HepG2 (cell line): ENCODE results near the gene FAM177B. TPM values are rescaled to one million over a fixed set of nuclear protein-coding genes. Genes with fewer than 3 reads are reported as not detected.
A peak's percentile ranks its signal among the peaks of the same experiment; 100 is the strongest.

Experiments used
- ATF7 ChIP-seq, 2 experiments: fragments of 450-650 bp in 1 of 2; sonication (generic) in 1 of 2; formaldehyde crosslinking in 1 of 2; IDR thresholded peaks; 2 replicates each; pipeline versions ENCODE4 v1.4.0 to v1.6.1; 2016 to 2020; ENCODE audit warnings: antibody characterized with exemption in 1 of 2, mild to moderate bottlenecking in 1 of 2, missing genetic modification reagents in 1 of 2
- CEBPZ ChIP-seq: IDR thresholded peaks from 2 replicates; pipeline ENCODE4 v1.6.1; 2012; ENCODE audit warnings: low read length, improper control_type of control experiment
- CREM ChIP-seq, 2 experiments: sonication (generic) in 1 of 2; formaldehyde crosslinking in 1 of 2; IDR thresholded peaks; 2 replicates each; pipeline versions ENCODE4 v1.4.0 to v1.6.1; 2016 to 2020; ENCODE audit warnings: antibody characterized with exemption in 1 of 2, mild to moderate bottlenecking in 1 of 2, missing genetic modification reagents in 1 of 2
- FOXC1 ChIP-seq: sonication (generic); formaldehyde crosslinking; IDR thresholded peaks from 2 replicates; pipeline ENCODE4 v1.8.0; 2022; ENCODE audit warnings: mild to moderate bottlenecking, missing genetic modification reagents, borderline replicate concordance
- HOXD1 ChIP-seq: sonication (generic); formaldehyde crosslinking; IDR thresholded peaks from 2 replicates; pipeline ENCODE4 v1.5.0; 2020; ENCODE audit warnings: missing genetic modification reagents
- JDP2 ChIP-seq: sonication (generic); formaldehyde crosslinking; IDR thresholded peaks from 2 replicates; pipeline ENCODE4 v1.8.1; 2022; ENCODE audit warnings: missing genetic modification reagents, borderline replicate concordance
- KDM6A ChIP-seq: IDR thresholded peaks from 2 replicates; pipeline ENCODE4 v1.6.1; 2016; ENCODE audit warnings: low read depth
- MED1 ChIP-seq: sonication (generic); formaldehyde crosslinking; IDR thresholded peaks from 2 replicates; pipeline ENCODE4 v1.4.0; 2020; ENCODE audit warnings: missing genetic modification reagents
- MLLT10 ChIP-seq: sonication (generic); formaldehyde crosslinking; IDR thresholded peaks from 2 replicates; pipeline ENCODE4 v1.4.0; 2020; ENCODE audit warnings: missing genetic modification reagents
- NFE2L2 ChIP-seq: fragments of 150-350 bp; IDR thresholded peaks from 2 replicates; pipeline ENCODE4 v1.6.1; 2014; ENCODE audit warnings: low read length
- RFXANK ChIP-seq: IDR thresholded peaks from 2 replicates; pipeline ENCODE4 v1.6.1; 2016
- SSRP1 ChIP-seq: IDR thresholded peaks from 2 replicates; pipeline ENCODE4 v1.6.1; 2016; ENCODE audit warnings: control low read depth
- ZBTB38 ChIP-seq: sonication (generic); formaldehyde crosslinking; IDR thresholded peaks from 2 replicates; pipeline ENCODE4 v1.5.1; 2020; ENCODE audit warnings: mild to moderate bottlenecking, missing genetic modification reagents
- ZNF207 ChIP-seq: fragments of 450-650 bp; IDR thresholded peaks from 2 replicates; pipeline ENCODE4 v1.6.1; 2016; ENCODE audit warnings: antibody characterized with exemption, borderline replicate concordance
- ZNF232 ChIP-seq: sonication (generic); formaldehyde crosslinking; IDR thresholded peaks from 2 replicates; pipeline ENCODE4 v1.4.0; 2020; ENCODE audit warnings: missing genetic modification reagents, borderline replicate concordance
- ZNF326 ChIP-seq: sonication (generic); formaldehyde crosslinking; IDR thresholded peaks from 2 replicates; pipeline ENCODE4 v1.4.0; 2020; ENCODE audit warnings: missing genetic modification reagents, borderline replicate concordance
- ZNF576 ChIP-seq: sonication (generic); formaldehyde crosslinking; IDR thresholded peaks from 2 replicates; pipeline ENCODE4 v1.4.0; 2020; ENCODE audit warnings: mild to moderate bottlenecking, missing genetic modification reagents
- ZNF674 ChIP-seq: sonication (generic); formaldehyde crosslinking; IDR thresholded peaks from 2 replicates; pipeline ENCODE4 v1.5.0; 2020; ENCODE audit warnings: low read depth, mild to moderate bottlenecking, missing genetic modification reagents
- ZNF883 ChIP-seq: sonication (generic); formaldehyde crosslinking; IDR thresholded peaks from 2 replicates; pipeline ENCODE4 v1.5.1; 2020; ENCODE audit warnings: mild to moderate bottlenecking, missing genetic modification reagents; ENCODE audit errors: not compliant biosample characterization
- ZSCAN12 ChIP-seq: sonication (generic); formaldehyde crosslinking; IDR thresholded peaks from 2 replicates; pipeline ENCODE4 v1.9.0; 2021; ENCODE audit warnings: mild to moderate bottlenecking, missing genetic modification reagents
- ZSCAN21 ChIP-seq: sonication (generic); formaldehyde crosslinking; IDR thresholded peaks from 2 replicates; pipeline ENCODE4 v1.8.0; 2022; ENCODE audit warnings: mild to moderate bottlenecking, missing genetic modification reagents, moderate library complexity, borderline replicate concordance
- polyA plus RNA-seq, 8 experiments: library from polyadenylated mRNA; depleted of rRNA in 3 of 8; stranded (reverse) in 7 of 8; unstranded in 1 of 8; fragments of >200 nt; fragmentation: Illumina TruSeq in 4 of 8; extraction: Trizol in 4 of 8; gene quantifications; 2 replicates each; pipeline versions ENCODE4 v1.2.1 to v1.2.3, GENCODE V29; 2011 to 2016; ENCODE audit warnings: low read depth in 4 of 8, missing spikeins in 1 of 8, mixed read lengths in 1 of 8; ENCODE audit not compliant: insufficient read depth in 1 of 8
- total RNA-seq, 5 experiments: library from RNA; depleted of rRNA; stranded (reverse); fragments of >200 nt; fragmentation: Illumina TruSeq; extraction: Trizol; gene quantifications; 2 replicates each; pipeline ENCODE4 v1.2.3, GENCODE V29; 2016; ENCODE audit warnings: low read depth in 1 of 5
- TF ChIP-seq, protein P1 (sequence below): sonication (generic); formaldehyde crosslinking; IDR thresholded peaks from 2 replicates; pipeline ENCODE4 v1.4.0; 2020; ENCODE audit warnings: mild to moderate bottlenecking, missing genetic modification reagents

FAM177B gene
- total and polyA plus RNA-seq, 2 of the 13 experiments (the other 11 are each of a cell fraction or from before 2014, with no cell fraction given), result 0.05 TPM; not detected in 1

GRCh38 chr1:222713091-222713961 lies 23.7 kb upstream of the FAM177B start (continued):
- TF ChIP-seq, protein P1, sequence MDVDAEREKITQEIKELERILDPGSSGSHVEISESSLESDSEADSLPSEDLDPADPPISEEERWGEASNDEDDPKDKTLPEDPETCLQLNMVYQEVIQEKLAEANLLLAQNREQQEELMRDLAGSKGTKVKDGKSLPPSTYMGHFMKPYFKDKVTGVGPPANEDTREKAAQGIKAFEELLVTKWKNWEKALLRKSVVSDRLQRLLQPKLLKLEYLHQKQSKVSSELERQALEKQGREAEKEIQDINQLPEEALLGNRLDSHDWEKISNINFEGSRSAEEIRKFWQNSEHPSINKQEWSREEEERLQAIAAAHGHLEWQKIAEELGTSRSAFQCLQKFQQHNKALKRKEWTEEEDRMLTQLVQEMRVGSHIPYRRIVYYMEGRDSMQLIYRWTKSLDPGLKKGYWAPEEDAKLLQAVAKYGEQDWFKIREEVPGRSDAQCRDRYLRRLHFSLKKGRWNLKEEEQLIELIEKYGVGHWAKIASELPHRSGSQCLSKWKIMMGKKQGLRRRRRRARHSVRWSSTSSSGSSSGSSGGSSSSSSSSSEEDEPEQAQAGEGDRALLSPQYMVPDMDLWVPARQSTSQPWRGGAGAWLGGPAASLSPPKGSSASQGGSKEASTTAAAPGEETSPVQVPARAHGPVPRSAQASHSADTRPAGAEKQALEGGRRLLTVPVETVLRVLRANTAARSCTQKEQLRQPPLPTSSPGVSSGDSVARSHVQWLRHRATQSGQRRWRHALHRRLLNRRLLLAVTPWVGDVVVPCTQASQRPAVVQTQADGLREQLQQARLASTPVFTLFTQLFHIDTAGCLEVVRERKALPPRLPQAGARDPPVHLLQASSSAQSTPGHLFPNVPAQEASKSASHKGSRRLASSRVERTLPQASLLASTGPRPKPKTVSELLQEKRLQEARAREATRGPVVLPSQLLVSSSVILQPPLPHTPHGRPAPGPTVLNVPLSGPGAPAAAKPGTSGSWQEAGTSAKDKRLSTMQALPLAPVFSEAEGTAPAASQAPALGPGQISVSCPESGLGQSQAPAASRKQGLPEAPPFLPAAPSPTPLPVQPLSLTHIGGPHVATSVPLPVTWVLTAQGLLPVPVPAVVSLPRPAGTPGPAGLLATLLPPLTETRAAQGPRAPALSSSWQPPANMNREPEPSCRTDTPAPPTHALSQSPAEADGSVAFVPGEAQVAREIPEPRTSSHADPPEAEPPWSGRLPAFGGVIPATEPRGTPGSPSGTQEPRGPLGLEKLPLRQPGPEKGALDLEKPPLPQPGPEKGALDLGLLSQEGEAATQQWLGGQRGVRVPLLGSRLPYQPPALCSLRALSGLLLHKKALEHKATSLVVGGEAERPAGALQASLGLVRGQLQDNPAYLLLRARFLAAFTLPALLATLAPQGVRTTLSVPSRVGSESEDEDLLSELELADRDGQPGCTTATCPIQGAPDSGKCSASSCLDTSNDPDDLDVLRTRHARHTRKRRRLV, result 0 out of 2 replicates have a peak, but pooled peaks have one; percentile 1
- TF ChIP-seq CREM (IDR thresholded peaks at IDR 0.05) (no peak), CREM (CRISPR knock-in tag; IDR thresholded peaks at IDR 0.05) (no peak), NFE2L2 (no peak), JDP2 (no peak), ATF7 (IDR thresholded peaks at IDR 0.05) (no peak), ATF7 (CRISPR knock-in tag; IDR thresholded peaks at IDR 0.05) (no peak), SSRP1 (CRISPR knock-in tag) (peak; percentile 30; the same call in 1 of the 2 replicates), CEBPZ (no peak), FOXC1 (CRISPR knock-in tag) (no peak), ZBTB38 (CRISPR knock-in tag) (no peak), KDM6A (CRISPR knock-in tag) (no peak), ZNF674 (CRISPR knock-in tag) (no peak), ZSCAN21 (CRISPR knock-in tag) (0 out of 2 replicates have a peak, but pooled peaks have one; percentile 29), ZNF576 (CRISPR knock-in tag) (no peak), ZSCAN12 (CRISPR knock-in tag) (no peak), ZNF326 (no peak), MED1 (peak; percentile 66), RFXANK (CRISPR knock-in tag) (no peak), ZNF232 (CRISPR knock-in tag) (no peak), HOXD1 (CRISPR knock-in tag) (no peak), MLLT10 (CRISPR knock-in tag) (no peak), ZNF207 (no peak), ZNF883 (CRISPR knock-in tag) (no peak)
